ENCODE data around the gene SPRR1B.
"Not testable (repeated sequence)": the region's sequence is repeated elsewhere in the genome, so short reads cannot be mapped to it uniquely, and the experiment has no call there.

The SPRR1B gene, protein sequence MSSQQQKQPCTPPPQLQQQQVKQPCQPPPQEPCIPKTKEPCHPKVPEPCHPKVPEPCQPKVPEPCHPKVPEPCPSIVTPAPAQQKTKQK

DNA sequence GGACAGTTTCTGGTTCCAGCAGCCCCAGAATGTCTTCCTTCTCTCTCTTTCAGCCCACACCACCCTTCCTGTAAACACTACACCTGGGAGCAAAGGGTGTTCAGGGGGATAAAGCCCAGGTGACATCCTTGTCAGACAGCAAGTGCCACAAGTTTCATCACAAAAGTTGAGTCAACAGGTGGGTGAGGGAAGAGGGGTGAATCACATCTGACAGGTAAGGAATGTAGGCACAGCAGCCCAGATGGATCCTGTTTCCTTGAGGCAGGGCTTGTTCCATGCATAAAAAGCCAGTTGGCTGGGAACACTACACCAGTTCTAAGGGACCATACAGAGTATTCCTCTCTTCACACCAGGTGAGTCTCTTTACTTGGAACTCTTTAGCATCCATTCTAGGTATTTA is at the start of gene SPRR1B:
Gene SPRR1B (plus strand): TSS at position 309 of the 400 bp plus-strand sequence. CDS start 1,143 bp downstream, outside the sequence.
- DNase-seq: no peak

DNA sequence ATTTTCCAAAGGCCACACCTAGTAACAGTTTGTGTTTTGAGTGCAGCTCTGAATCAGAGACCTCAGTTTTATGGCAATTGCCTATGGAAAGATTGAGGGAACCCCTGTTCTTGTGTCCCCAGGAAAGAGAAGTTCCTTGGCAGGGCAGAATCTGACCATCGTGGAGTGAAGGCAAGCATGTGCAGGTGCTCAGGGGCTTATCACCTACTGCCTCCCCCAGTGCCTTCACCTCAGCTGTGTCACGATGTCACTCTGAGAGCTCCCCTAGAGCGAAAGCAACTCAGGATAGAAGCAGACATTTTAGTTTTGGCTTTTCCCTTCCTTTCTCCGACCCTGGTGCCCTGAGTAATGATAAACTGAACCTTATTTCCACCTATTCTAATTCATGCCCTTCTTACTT is 48.9 kb upstream of the SPRR1B start:
- no peak for DNase-seq

DNA sequence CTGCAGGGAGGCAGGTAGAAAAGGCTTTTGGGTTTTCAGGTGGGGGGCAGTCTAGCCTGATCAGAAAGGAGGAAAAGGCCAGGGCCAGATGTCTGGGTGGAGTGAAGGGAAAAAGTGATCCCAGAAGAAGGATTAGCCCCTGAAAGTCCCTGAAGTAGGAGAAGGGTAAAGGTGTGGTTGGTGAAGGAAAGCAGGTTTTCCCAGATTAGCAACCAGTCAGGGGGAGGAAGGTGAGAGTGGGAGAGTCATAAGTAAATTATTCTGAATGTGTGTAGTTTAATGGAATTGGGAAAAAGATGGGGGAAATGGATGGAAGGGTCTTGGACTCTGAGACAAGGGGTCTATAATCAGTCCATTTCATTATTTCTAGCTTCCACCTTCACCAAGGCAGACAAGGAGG is 47.8 kb upstream of the SPRR1B start:
- no peak for DNase-seq

DNA sequence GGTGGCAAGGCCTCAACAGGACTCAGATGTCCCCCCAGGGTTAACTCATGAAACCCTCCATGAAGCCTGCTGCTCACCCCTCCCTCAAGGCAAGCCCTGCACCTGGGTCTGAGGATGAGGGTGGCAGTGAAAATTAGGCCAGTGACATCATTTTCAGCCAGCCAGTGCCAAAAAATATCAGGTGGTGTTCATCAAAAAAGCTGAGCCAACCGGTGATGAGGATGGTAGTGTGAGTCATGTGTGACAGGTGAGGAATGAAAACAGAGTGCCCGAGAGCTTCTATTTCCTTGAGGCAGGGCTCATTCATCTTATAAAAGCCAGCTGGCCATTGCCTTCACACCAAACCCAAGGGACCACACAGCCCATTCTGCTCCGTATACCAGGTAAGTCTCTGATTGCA is 47.3 kb upstream of the SPRR1B start, which contains the start of gene SPRR1A:
Gene SPRR1A (plus strand): TSS at position 339 of the 400 bp plus-strand sequence. CDS start 1,150 bp downstream, outside the sequence.
- no peak for DNase-seq

DNA sequence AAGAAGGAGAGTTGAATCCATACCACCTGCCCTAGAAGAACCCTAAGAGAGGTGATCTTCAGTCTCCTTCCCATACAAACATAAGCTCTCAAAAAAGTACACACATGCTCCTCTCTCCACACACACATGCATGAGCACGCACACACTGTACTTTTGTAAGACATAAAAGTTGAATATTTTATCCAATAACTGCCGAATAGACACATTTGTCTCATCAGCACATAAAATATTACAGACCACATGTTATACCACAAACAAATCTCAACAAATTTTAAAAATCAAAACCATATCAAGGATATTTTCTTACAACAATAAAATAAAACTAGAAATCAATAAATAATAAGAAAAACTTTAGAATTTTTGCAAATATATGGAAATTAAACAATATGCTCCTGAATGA is 44.4 kb upstream of the SPRR1B start:
- DNase-seq: no peak

DNA sequence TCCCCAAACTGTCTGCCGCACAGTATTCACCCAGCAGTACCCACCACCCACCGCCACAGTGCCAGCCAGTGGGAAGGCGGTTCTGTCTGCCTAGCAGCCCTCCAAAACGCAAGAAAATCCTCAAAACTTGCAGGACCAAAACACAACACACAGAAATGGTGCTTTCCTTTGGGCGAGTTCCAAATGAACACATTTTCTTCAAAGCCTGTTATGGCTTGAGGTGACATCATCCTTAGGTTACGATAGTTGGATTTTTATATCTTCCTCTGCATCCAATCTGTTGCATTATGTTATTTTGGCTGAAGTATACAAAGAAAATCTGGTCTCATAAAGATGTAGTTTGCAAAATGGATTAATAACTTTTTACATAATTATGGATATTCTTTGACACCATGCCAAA is 37.8 kb upstream of the SPRR1B start:
- DNase-seq: no peak

DNA sequence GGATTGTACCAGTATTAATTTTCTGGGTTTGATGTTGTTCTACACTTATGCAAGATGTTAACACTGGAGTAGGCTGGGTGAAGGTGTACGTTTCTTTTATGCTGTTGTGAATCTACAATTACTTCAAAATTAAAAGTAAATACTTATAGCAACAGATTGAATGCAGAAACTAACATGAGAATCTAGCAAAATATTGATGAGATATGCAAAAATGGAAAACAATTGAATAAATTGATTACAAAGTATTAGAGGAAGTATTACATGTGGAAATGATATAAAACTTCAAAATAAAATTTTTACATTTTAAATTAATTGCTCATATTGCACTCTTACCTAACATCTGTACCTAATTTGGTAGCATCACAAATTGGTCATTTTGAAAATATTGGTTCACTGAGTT is 35.2 kb upstream of the SPRR1B start:
- DNase-seq: no peak

DNA sequence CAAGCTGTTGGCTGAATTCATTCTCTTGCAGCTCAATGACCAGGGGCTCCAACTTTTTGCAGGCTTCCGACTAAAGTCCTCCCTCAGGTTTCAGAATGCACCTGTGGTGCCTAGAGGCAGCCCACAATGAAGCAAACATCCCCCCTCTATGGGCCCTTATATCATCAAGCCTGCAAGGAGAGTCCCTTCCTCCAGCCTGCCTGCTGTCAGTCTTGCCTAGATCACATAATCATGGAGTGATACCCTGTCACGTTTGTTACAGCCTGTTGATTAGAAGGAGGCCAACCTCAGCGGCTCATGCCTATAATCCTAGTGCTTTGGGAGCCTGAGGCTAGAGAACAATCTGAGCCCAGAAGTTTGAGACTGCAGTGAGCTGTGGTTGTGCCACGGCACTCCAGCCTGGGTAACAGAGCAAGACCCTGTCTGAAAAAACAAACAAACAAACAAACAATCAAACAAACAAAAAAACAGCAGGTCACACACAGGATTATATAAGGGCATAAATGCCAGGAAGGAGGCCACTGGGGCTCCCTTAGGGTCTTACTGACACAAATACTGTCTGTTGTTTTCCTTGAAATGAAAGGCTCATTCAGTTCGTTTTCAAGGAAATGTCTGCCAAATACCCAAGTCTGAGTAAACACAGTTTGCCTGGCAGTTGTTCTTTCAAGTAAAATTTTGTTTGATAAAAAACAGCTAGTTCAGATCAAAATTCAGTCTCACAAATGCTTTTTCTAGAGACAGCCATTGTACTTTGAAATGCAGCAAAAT is 34.2 kb upstream of the SPRR1B start:
- peak; percentile 38 for DNase-seq

DNA sequence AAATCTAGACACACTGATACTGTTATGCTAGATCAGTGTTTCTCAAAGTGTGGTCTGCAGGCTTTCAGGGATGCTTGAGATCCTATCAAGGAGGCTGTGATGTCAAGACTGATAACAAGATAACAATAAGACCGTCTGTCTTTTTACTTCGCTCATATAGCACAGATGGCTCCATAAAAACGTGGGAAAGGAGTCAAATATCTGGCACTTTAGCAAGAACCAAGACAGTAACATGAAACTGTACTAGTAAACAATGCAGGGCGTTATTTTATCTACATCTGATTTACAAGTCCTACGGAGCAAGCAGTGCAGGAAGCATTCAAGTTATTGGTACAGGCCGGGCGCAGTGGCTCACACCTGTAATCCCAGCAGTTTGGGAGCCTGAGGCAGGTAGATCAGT is 33.1 kb upstream of the SPRR1B start:
- no peak for DNase-seq

DNA sequence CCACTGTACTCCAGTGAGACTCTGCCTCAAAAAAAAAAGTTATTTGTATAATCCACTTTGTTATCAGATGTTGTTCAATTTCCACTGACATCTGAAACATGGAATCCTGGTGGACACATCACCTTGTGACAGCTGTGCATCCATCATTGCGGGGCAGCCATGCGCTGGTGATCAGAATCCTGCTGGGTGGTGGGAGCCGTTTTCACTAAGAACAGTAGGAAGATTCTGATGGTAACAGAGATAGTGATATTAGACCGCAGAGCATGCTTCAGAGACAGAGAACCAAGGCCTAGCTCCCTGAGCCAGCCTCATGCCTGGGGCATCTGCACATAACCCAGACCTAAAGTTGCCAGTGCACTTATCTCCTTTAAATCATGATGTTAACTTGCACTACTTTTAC is 32.5 kb upstream of the SPRR1B start:
- no peak for DNase-seq

DNA sequence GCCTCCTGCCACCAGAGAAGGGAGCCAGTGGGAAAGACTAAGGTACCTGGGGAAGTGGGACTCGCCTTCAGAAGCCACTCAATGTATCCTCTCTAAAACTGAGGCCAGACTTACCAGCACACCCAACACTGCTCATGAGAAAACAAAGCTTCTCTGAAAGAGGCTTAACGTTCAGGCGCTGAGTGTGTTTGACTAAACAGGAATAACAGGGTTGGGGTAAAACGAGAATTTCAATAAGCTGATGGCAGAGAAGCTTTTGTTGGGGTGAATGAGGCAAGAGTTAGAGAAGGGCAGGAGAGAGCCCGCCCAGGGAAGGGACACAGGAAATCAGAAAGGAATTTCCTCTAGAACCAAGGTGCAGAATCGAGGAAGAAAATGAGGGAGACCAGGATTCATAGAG is 31.2 kb upstream of the SPRR1B start:
- no peak for DNase-seq

DNA sequence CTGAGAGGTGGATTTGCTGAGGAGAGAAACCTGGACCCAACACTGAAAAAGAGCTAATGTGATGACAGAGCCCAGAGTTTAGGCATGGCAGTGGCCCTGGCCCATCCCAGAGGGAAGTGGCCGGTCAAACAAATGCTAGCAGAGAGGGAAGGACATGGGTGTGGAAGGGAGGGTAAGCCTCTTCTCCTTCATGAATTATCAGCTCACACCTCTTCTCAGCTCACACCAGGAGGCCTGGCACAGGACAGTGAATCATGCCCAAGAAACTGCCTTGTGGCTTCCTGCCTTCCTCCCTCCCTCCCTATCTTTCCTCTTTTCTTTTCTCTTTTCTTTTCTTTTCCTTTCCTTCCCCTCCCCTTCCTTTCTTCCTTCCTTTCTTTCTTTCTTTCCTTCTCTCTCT is 30.7 kb upstream of the SPRR1B start:
- no peak for DNase-seq

DNA sequence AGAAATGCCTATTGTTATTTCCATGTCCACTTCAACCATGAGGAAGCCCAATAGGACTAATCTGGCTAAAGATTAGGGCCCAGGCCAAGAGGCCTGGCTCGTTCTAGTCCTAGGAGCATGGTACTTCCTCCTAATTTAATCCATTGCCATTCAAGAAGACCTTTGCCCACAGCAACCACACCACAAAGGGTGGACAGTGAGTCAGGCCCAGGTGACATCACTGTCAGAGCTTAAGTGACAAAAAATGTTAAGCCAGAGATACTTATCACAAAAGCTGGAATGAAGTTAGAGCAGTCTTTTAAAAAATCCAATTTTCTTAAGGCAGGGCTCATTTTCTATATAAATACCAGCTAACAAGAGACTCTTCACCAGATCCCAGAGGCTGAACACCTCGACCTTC is 29.6 kb upstream of the SPRR1B start, which contains the start of gene SPRR3:
Gene SPRR3 (plus strand): TSS at position 368 of the 400 bp plus-strand sequence. CDS start 1,272 bp downstream, outside the sequence.
- no peak for DNase-seq

DNA sequence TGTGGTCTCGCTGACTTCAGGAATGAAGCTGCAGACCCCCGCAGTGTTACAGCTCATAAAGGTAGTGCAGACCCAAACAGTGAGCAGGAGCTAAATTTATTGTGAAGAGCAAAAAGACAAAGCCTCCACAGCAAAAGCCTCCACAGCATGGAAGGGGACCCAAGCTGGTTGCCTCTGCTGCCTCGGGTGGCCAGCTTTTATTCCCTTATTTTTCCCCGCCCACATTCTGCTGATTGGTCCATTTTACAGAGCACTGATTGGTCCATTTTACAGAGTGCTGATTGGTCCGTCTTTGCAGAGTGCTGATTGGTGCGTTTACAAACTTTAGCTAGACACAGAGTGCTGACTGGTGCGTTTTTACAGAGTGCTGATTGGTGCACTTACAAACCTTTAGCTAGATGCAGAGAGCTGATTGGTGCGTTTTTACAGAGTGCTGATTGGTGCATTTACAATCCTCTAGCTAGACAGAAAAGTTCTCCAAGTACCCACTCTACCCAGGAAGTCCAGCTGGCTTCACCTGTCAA is 19.7 kb upstream of the SPRR1B start:
- not testable (repeated sequence) for DNase-seq

DNA sequence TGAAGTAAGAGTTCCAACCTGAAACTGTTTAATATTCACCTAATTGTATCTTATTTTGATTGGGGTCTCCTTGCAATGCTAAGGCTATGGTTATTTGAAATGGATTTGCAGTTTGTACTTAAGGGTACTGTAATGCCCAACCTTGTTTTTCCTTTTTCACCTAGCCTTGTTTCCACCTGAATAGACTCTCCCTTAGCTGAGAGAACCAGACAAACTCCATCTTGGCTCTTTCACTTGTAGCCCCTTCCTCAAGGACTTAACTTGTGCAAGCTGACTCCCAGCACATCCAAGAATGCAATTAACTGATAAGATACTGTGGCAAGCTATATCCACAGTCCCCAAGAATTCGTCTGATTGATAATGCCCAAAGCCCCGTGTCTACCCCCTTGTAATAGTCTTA is 9.2 kb upstream of the SPRR1B start:
- DNase-seq: not testable (repeated sequence)

DNA sequence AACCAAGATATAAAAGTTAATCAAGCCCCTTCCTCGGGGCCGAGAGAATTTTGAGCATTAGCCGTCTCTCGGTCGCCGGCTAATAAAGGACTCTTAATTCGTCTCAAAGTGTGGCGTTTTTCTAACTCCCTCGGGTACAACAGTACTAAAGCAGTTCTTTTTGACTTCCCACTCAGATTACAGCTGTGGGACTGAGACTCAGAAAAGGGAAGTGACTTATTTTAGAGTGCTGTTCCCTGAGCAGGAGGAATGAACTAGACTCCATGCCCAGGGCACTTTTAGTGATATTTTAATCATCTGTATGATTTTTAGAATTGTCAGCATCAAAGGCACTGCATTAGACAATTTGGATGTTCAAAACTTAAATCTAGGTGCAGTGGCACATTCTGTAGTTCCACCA is 8.7 kb upstream of the SPRR1B start:
- not testable (repeated sequence) for DNase-seq

DNA sequence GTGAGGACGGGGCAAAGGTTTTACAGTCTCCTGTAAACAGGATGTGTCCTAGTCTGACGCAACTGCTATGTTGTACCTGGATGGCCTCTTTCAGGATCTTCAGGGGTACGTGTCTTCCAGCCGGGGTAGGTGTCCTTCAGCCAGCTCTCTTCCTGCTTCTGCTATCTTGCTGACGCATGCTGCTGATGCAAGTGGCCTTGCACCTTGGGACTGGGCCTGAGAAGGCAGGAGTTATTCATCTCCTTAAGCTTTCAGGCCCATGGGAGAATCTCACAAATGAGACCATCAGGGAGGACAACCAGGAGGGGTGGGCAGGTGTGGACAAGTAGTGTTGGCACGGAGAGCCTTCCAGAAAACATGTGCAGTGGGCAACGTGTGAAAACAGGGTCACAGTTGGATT is 7.9 kb upstream of the SPRR1B start:
- no peak for DNase-seq

DNA sequence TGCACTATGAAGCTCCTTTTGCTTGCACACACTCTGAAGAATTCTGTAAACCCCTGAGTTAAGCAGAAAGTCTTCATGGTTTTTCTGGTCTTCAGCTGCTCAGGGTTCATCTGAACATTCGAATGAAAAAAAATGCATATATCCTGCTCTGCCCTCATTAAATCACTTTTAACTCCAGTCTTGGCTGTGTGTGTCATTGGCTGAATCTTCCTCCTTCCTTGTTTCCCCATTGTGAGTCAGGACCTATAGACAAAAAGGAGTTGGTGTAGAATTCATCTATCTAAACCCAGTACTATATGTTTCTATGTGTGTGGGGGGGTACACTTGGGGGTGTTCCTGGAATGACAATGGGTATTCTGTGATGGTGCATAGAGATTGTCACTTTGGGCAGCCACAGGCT is 6.6 kb upstream of the SPRR1B start:
- no peak for DNase-seq

DNA sequence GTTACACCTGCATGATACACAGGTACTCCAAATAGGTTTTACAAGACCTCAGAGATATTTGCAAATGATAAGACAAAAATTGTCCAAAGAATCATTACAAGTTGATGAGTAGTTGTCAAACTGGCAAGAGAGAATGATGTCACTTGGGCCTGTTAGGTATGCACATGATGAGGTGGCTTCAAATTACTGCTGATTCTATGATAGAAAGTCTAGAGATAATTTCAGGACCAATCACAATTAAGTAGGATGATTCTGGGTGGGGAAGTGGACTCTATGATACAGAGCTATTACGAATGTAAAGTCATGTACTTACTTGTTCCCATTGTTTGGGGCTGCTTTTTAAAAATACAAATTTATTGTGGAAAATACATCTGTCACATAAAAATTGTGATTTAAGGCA is 5.2 kb upstream of the SPRR1B start:
- DNase-seq: no peak

DNA sequence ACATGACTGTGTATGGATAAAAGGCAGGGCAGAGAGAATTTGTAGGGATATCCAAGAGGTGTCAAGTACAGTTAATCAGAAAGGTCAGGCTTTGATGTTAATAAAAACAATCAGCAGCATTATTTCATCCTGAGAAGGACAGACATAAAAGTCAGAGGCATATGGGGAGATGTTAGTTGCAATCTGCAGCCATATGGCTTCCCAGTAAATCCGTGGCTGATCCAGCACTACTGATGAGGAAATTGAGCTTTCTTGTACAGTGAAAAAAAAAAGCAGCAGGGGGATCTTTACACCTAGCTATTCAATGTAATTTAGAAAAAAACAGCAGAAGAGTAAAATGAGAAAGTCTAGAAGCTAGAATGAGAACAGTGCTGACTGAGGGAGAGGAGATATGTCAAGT is 2.2 kb upstream of the SPRR1B start:
- no peak for DNase-seq

DNA sequence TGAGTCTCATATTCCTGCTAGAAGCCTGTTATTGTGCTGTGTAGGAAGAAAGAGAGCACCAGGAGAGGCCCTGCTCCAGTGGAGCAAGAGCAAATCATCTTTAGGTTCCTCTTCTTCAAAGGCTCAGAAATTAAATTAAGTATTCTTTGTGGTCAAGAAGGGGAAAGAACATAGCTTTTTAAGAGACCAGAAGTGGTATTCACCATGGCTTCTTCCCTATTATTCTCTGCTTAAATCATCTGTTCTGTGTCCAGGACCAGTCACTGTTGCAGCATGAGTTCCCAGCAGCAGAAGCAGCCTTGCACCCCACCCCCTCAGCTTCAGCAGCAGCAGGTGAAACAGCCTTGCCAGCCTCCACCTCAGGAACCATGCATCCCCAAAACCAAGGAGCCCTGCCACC is 1.1 kb downstream of the SPRR1B start:
- DNase-seq: no peak

DNA sequence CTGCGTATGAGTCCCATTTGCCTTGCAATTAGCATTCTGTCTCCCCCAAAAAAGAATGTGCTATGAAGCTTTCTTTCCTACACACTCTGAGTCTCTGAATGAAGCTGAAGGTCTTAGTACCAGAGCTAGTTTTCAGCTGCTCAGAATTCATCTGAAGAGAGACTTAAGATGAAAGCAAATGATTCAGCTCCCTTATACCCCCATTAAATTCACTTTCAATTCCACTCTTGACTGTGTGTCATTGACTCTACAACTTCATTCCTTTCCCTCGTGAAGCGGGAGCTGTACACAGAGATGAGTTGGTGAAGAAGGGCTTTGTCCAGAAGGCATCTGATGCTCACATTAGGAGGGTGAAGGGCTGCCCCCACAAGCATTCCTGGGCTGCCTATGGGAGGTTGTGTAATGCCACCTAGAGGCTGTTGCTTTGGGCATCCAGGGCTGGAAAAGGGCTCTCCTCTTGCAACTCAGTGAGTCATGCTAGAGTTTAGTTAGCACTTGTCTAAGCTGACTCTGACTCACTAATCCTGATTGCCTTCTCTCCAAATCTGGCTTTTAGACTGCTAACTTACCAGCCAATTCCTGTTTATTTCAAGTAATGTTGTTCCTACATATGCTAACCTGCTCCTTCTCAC is 1.8 kb downstream of the SPRR1B start:
- peak; percentile 20 for DNase-seq

DNA sequence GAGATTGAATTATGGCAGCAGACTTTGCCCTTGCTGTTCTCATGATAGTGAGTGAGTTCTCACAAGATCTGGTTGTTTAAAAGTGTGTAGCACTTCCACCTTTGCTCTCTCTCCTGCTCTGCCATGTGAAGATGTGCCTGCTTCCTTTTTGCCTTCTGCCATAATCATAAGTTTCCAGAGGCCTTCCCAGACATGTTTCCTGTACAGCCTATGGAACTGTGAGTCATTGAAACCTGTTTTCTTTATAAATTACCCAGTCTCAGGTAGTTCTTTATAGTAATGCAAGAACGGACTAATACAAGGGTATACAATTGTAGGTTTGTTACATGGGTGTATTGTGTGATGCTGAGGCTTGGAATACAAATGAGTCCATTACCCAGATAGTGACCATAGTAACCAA is 4.2 kb downstream of the SPRR1B start:
- DNase-seq: no peak

Measured in eye (tissue), 1 donor.